Liver (tissue), 9 donors: Measurements from ENCODE around the gene MAPRE3. TPM values are rescaled to one million over a fixed set of nuclear protein-coding genes. Genes with fewer than 3 reads are reported as not detected.

Source experiments
- DNase-seq: peaks from one replicate; pipeline ENCODE4 v3.0.0-alpha.2; 2017; ENCODE audit warnings: low spot score
- H3K27ac ChIP-seq, 2 donors: one replicate each; pipeline ENCODE4 v1.7.0; 2013; ENCODE audit warnings: inconsistent platforms in 2 of 2, low read length in 2 of 2, control low read depth in 1 of 2, low read depth in 1 of 2, mild to moderate bottlenecking in 1 of 2
- H3K27me3 ChIP-seq, 4 donors: one replicate each; pipeline versions ENCODE4 v1.6.1 to v1.7.0; 2013; ENCODE audit warnings: low read length in 3 of 4, inconsistent platforms in 1 of 4, mild to moderate bottlenecking in 1 of 4, moderate library complexity in 1 of 4; ENCODE audit not compliant: control insufficient read depth in 4 of 4, insufficient read depth in 4 of 4
- H3K36me3 ChIP-seq, 4 donors: one replicate each; pipeline versions ENCODE4 v1.6.1 to v1.7.0; 2013; ENCODE audit warnings: low read length in 3 of 4, mild to moderate bottlenecking in 3 of 4, low read depth in 1 of 4, moderate library complexity in 1 of 4; ENCODE audit not compliant: control insufficient read depth in 4 of 4, insufficient read depth in 3 of 4
- H3K4me1 ChIP-seq, 4 donors: one replicate each; pipeline versions ENCODE4 v1.6.1 to v1.7.0; 2013; ENCODE audit warnings: low read length in 3 of 4, mild to moderate bottlenecking in 3 of 4, moderate library complexity in 1 of 4; ENCODE audit not compliant: control insufficient read depth in 4 of 4, insufficient read depth in 4 of 4
- H3K4me3 ChIP-seq, 3 donors: one replicate each; pipeline versions ENCODE4 v1.6.1 to v1.7.0; 2013; ENCODE audit warnings: low read length in 3 of 3, control low read depth in 1 of 3, low read depth in 1 of 3, mild to moderate bottlenecking in 1 of 3
- H3K9ac ChIP-seq, 2 donors: one replicate each; pipeline ENCODE4 v1.7.0; 2013; ENCODE audit warnings: low read length in 2 of 2, mild to moderate bottlenecking in 2 of 2, moderate library complexity in 2 of 2, control low read depth in 1 of 2, low read depth in 1 of 2
- H3K9me3 ChIP-seq, 4 donors: one replicate each; pipeline versions ENCODE4 v1.6.1 to v1.7.0; 2013; ENCODE audit warnings: low read length in 3 of 4; ENCODE audit not compliant: control insufficient read depth in 4 of 4
- ATF3 ChIP-seq: IDR thresholded peaks from 2 replicates; pipeline ENCODE4 v1.6.1; 2016; ENCODE audit warnings: antibody characterized with exemption
- EGR1 ChIP-seq, 2 donors: IDR thresholded peaks; 2 replicates each; pipeline ENCODE4 v1.6.1; 2016 to 2018; ENCODE audit warnings: antibody characterized with exemption in 2 of 2, low read depth in 2 of 2
- FOXA1 ChIP-seq: IDR thresholded peaks from 2 replicates; pipeline ENCODE4 v1.6.1; 2016; ENCODE audit warnings: antibody characterized with exemption
- FOXA2 ChIP-seq: IDR thresholded peaks from 2 replicates; pipeline ENCODE4 v1.6.1; 2016; ENCODE audit warnings: antibody characterized with exemption
- GABPA ChIP-seq, 2 donors: IDR thresholded peaks in 1 of 2; conservative IDR thresholded peaks in 1 of 2; 2 replicates each; pipeline ENCODE4 v1.6.1; 2016; ENCODE audit warnings: antibody characterized with exemption in 2 of 2, mild to moderate bottlenecking in 1 of 2, moderate library complexity in 1 of 2
- HNF4A ChIP-seq, 2 donors: conservative IDR thresholded peaks; 2 replicates each; pipeline ENCODE4 v1.6.1; 2016; ENCODE audit warnings: antibody characterized with exemption in 2 of 2, mild to moderate bottlenecking in 2 of 2
- HNF4G ChIP-seq: IDR thresholded peaks from 2 replicates; pipeline ENCODE4 v1.6.1; 2016; ENCODE audit warnings: antibody characterized with exemption
- JUND ChIP-seq, 2 donors: IDR thresholded peaks; 2 replicates each; pipeline ENCODE4 v1.6.1; 2016; ENCODE audit warnings: antibody characterized with exemption in 2 of 2
- MAX ChIP-seq: IDR thresholded peaks from 2 replicates; pipeline ENCODE4 v1.6.1; 2016; ENCODE audit warnings: antibody characterized with exemption
- NR2F2 ChIP-seq: IDR thresholded peaks from 2 replicates; pipeline ENCODE4 v1.6.1; 2016; ENCODE audit warnings: antibody characterized with exemption
- RAD21 ChIP-seq, 2 donors: IDR thresholded peaks; 2 replicates each; pipeline ENCODE4 v1.6.1; 2016; ENCODE audit warnings: antibody characterized with exemption in 2 of 2, mild to moderate bottlenecking in 2 of 2
- REST ChIP-seq: IDR thresholded peaks from 2 replicates; pipeline ENCODE4 v1.6.1; 2016; ENCODE audit warnings: antibody characterized with exemption, mild to moderate bottlenecking
- RXRA ChIP-seq, 2 donors: IDR thresholded peaks; 2 replicates each; pipeline ENCODE4 v1.6.1; 2017 to 2018; ENCODE audit warnings: antibody characterized with exemption in 2 of 2, mild to moderate bottlenecking in 1 of 2
- SP1 ChIP-seq: IDR thresholded peaks from 2 replicates; pipeline ENCODE4 v1.6.1; 2018; ENCODE audit warnings: antibody characterized with exemption, mild to moderate bottlenecking
- TAF1 ChIP-seq: conservative IDR thresholded peaks from 2 replicates; pipeline ENCODE4 v1.6.1; 2016; ENCODE audit warnings: antibody characterized with exemption, mild to moderate bottlenecking
- YY1 ChIP-seq: IDR thresholded peaks from 2 replicates; pipeline ENCODE4 v1.6.1; 2016; ENCODE audit warnings: antibody characterized with exemption, mild to moderate bottlenecking
- ZBTB33 ChIP-seq: IDR thresholded peaks from 2 replicates; pipeline ENCODE4 v1.6.1; 2016; ENCODE audit warnings: antibody characterized with exemption
- WGBS: extraction: QIAGEN DNeasy Blood & Tissue Kit; methylation state at CpG from one replicate; pipeline ENCODE4 v1.1.7; 2013; 5-methylcytosine and 5-hydroxymethylcytosine counted together
- polyA plus RNA-seq, 2 donors: library from polyadenylated mRNA; stranded (reverse) in 1 of 2; unstranded in 1 of 2; fragments of 200-250 nt in 1 of 2; fragments of >200 nt in 1 of 2; fragmentation: Nextera tagmentation in 1 of 2; extraction: Ambion mirVana in 1 of 2; gene quantifications; one replicate each; pipeline versions ENCODE4 v1.2.1 to v1.2.3, GENCODE V29; 2013 to 2015
- total RNA-seq, 2 donors: library from RNA; depleted of rRNA; stranded (reverse); fragments of >200 nt; gene quantifications; one replicate each; pipeline ENCODE4 v1.2.3, GENCODE V29; 2014
- TF ChIP-seq, protein P1 (sequence below): fragments of 150-350 bp; IDR thresholded peaks from 2 replicates; pipeline ENCODE4 v1.5.1; 2017; ENCODE audit warnings: improper control_type of control experiment, low read depth, low read length; ENCODE audit not compliant: missing input control
- donor health status: healthy.
- donor health status: healthy.
- donor health status: healthy.
- donor health status: healthy.
- donor health status: healthy.

The MAPRE3 gene
- total and polyA plus RNA-seq, 4 donors, result 1.0 to 15.8 (median 9.8) TPM

DNA sequence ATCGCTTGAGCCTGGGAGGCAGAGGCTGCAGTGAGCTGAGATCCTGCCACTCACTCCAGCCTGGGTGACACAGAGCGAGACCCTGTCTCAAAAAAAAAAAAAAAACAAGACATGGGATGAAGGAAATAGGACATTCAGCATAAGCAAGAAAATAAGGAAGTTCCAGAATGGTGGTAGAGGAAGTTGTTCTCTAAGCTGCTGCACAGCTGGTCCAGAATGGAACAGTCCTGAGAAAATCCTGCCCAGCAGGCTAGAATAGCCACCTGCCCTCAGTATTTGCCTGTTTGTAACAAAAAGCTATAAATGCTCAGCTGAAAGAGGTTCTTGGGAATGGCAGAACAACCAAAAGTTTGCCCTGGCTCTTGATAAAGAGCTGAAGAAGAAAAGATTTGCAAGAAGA is 11.1 kb upstream of the MAPRE3 start (continued):
- TF ChIP-seq FOXA1, result no peak
- no peak for TF ChIP-seq HNF4A (conservative IDR thresholded peaks at IDR 0.05)
- no peak for TF ChIP-seq HNF4G
- TF ChIP-seq MAX, result no peak
- no peak for TF ChIP-seq TAF1

DNA sequence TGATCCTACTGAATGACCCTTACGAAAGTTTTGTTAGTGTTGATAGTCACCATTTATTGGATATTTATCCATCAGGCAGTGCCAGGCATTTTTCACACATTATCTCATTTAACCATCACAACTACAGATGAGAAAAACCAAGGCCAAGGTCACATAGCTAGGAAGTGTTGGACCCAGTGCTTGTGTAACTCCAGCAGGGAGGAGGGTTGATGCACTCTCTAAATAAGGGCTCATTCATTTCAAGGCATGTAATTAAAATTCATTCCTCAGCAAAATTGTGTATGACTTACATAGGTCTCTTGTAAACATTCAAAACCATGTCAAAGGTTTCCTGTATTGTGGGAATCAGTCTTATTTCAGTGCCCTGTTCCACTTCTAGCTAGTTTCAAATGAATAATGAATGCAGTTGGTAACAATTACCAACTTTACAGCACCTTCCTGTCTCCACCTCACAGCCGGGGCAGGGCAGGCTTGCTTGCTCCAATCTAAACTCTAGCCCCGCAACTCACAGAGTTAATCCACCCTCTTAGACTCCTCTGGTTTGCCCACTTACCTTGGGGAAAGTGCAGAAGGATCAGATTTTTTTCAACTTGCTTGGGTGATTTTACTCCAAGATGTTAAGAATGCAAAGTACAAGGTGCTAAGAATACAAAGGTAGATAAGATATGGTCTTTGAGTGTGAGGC is 5.8 kb upstream of the MAPRE3 start:
- 77% methylated on average over 3 of the region's 3 CpGs for WGBS
- Histone ChIP-seq H3K4me1 (peaks cover 0 to 4% (median 2%) of the 10 kb centered on the region in 4 donors), H3K27ac (no peak overlapping the region), H3K36me3 (no peaks in the 10 kb centered on the region), H3K4me3 (no peak overlapping the region), H3K27me3 (no peaks in the 10 kb centered on the region), H3K9ac (no peak overlapping the region), H3K9me3 (no peaks in the 10 kb centered on the region)
- no peak for DNase-seq
- no peak for TF ChIP-seq JUND (IDR thresholded peaks at IDR 0.05)
- no peak for TF ChIP-seq YY1
- TF ChIP-seq SP1, result no peak
- no peak for TF ChIP-seq NR2F2

- WGBS, result 77% methylated on average over 3 of the region's 3 CpGs
- TF ChIP-seq HNF4G (no peak), JUND (IDR thresholded peaks at IDR 0.05) (no peak), FOXA1 (no peak), EGR1 (IDR thresholded peaks at IDR 0.05; ENCODE audit: low read depth in 2 of 2) (no peak), TAF1 (no peak), GABPA (IDR thresholded peaks at IDR 0.05 in 1 of 2, conservative IDR thresholded peaks at IDR 0.05 in 1 of 2) (no peak), ZBTB33 (no peak), ATF3 (no peak), REST (no peak), YY1 (no peak), RAD21 (IDR thresholded peaks at IDR 0.05) (no peak), SP1 (no peak), MAX (no peak), NR2F2 (no peak), FOXA2 (no peak), RXRA (IDR thresholded peaks at IDR 0.05) (no peak), HNF4A (conservative IDR thresholded peaks at IDR 0.05) (no peak)
- TF ChIP-seq, protein P1, sequence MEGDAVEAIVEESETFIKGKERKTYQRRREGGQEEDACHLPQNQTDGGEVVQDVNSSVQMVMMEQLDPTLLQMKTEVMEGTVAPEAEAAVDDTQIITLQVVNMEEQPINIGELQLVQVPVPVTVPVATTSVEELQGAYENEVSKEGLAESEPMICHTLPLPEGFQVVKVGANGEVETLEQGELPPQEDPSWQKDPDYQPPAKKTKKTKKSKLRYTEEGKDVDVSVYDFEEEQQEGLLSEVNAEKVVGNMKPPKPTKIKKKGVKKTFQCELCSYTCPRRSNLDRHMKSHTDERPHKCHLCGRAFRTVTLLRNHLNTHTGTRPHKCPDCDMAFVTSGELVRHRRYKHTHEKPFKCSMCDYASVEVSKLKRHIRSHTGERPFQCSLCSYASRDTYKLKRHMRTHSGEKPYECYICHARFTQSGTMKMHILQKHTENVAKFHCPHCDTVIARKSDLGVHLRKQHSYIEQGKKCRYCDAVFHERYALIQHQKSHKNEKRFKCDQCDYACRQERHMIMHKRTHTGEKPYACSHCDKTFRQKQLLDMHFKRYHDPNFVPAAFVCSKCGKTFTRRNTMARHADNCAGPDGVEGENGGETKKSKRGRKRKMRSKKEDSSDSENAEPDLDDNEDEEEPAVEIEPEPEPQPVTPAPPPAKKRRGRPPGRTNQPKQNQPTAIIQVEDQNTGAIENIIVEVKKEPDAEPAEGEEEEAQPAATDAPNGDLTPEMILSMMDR, result no peak
- H3K27me3 ChIP-seq, result no peaks in the 10 kb centered on the region
- no peak overlapping the region for H3K4me3 ChIP-seq
- no peaks in the 10 kb centered on the region for H3K36me3 ChIP-seq
- no peak overlapping the region for H3K27ac ChIP-seq
- peaks cover 6 to 24% (median 19%) of the 10 kb centered on the region in 4 donors for H3K4me1 ChIP-seq
- H3K9me3 ChIP-seq, result no peaks in the 10 kb centered on the region
- DNase-seq, result no peak
- H3K9ac ChIP-seq, result no peak overlapping the region
Measured at GRCh38 chr2:26968001-26968400, 2.4 kb upstream of the MAPRE3 start.
